ENCODE data around the gene AVEN. TPM values are rescaled to one million over a fixed set of nuclear protein-coding genes. Genes with fewer than 3 reads are reported as not detected.

The AVEN gene
- total and polyA plus RNA-seq, 2 donors (not counting 1 experiment from before 2014, with no cell fraction given): 16.0 to 19.2 TPM

DNA sequence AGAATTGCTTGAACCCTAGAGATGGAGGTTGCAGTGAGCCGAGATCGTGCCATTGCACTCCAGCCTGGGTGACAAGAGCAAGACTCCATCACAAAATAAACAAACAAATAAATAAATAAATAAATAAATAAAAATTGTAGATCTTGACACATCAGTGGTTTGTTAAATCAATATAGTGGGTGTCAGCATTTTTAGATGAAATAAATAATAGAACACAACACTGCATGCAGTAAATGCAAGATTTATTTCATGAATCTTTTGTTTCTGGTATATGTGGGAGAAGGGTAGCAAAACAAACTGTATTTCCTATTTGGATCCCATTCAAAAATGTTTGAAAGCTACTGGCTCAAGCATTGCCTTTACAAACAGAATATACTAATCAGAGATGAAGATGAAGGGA is 106.3 kb downstream of the AVEN start:
- no peak for DNase-seq (ENCODE audit: low read depth in 2 of 2)
- no peak for TF ChIP-seq EZH2 (IDR thresholded peaks at IDR 0.05; ENCODE audit: low read length, missing control alignments)
- TF ChIP-seq, protein P1, sequence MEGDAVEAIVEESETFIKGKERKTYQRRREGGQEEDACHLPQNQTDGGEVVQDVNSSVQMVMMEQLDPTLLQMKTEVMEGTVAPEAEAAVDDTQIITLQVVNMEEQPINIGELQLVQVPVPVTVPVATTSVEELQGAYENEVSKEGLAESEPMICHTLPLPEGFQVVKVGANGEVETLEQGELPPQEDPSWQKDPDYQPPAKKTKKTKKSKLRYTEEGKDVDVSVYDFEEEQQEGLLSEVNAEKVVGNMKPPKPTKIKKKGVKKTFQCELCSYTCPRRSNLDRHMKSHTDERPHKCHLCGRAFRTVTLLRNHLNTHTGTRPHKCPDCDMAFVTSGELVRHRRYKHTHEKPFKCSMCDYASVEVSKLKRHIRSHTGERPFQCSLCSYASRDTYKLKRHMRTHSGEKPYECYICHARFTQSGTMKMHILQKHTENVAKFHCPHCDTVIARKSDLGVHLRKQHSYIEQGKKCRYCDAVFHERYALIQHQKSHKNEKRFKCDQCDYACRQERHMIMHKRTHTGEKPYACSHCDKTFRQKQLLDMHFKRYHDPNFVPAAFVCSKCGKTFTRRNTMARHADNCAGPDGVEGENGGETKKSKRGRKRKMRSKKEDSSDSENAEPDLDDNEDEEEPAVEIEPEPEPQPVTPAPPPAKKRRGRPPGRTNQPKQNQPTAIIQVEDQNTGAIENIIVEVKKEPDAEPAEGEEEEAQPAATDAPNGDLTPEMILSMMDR (conservative IDR thresholded peaks at IDR 0.05 in 1 of 2, IDR thresholded peaks at IDR 0.05 in 1 of 2; ENCODE audit: low read depth in 1 of 2, low read length in 2 of 2): no peak
- H3K4me2 ChIP-seq (ENCODE audit: extremely low read depth, insufficient read depth, low read length): no peak overlapping the region
- H2AFZ ChIP-seq (ENCODE audit: low read length): no peak overlapping the region
- H3K4me1 ChIP-seq (ENCODE audit: control insufficient read depth, extremely low read depth, insufficient read depth, low read length): no peaks in the 10 kb centered on the region
- no peak overlapping the region for H3K27ac ChIP-seq (ENCODE audit: insufficient read depth, low read length)
- no peaks in the 10 kb centered on the region for H3K36me3 ChIP-seq (ENCODE audit: control insufficient read depth, insufficient read depth, low read length)
- H4K20me1 ChIP-seq (ENCODE audit: control insufficient read depth, extremely low read depth, insufficient read depth, low read length): no peaks in the 10 kb centered on the region
- no peaks in the 10 kb centered on the region for H3K79me2 ChIP-seq (ENCODE audit: control insufficient read depth, insufficient read depth, low read length)
- H3K9ac ChIP-seq (ENCODE audit: insufficient read depth, low read length): no peak overlapping the region
- H3K4me3 ChIP-seq (replicated peaks in 1 of 4; ENCODE audit: control extremely low read depth in 1 of 4, insufficient read depth in 1 of 4, low read depth in 3 of 4, low read length in 4 of 4): no peak overlapping the region
- no peaks in the 10 kb centered on the region for H3K27me3 ChIP-seq (ENCODE audit: control insufficient read depth, insufficient read depth, low read length)
- no peaks in the 10 kb centered on the region for H3K9me3 ChIP-seq (ENCODE audit: control insufficient read depth, insufficient read depth, low read depth, low read length)

DNA sequence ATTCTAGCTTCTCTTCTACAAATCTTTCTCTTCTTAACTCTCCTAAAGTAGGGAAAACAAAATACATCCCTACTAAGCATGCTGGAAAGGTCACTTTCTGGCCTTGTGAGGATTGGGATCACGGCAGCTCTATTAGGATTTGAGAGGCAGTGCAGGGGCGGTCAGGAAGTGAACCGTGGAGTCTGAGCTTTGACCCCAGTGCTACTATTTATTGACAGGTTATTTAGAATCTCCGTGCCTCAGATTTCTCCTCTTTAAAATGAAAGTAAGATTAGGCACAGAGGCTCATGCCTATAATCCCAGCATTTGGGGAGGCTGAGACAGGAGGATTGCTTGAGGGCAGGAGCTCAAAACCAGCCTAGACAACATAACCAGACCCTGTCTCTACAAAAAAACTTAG is 112.7 kb downstream of the AVEN start:
- no peaks in the 10 kb centered on the region for H3K4me1 ChIP-seq (ENCODE audit: control insufficient read depth, extremely low read depth, insufficient read depth, low read length)
- TF ChIP-seq, protein P1 (conservative IDR thresholded peaks at IDR 0.05 in 1 of 2, IDR thresholded peaks at IDR 0.05 in 1 of 2; ENCODE audit: low read depth in 1 of 2, low read length in 2 of 2): no peak
- no peak for TF ChIP-seq EZH2 (IDR thresholded peaks at IDR 0.05; ENCODE audit: low read length, missing control alignments)

DNA sequence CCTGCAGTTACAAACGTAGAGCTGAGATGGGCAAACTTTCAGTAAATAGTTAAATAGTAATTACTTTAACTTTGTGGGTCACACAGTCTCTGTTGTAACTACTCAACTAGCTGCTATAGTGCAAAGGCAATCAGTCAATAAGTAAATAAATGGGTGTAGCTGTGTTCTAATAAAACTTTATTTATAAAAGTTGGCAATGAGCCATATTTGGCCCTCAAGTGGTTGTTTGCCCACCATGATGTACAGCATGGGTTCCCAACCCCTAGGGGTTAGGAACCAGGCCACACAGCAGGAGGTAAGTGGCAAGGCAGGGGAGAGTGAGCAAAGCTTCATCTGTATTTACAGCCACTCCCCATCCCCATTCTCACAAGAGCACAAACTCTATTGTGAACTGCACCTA is 115.6 kb downstream of the AVEN start:
- Histone ChIP-seq H3K4me3 (replicated peaks in 1 of 4; ENCODE audit: control extremely low read depth in 1 of 4, insufficient read depth in 1 of 4, low read depth in 3 of 4, low read length in 4 of 4) (no peak overlapping the region), H3K27me3 (ENCODE audit: control insufficient read depth, insufficient read depth, low read length) (no peaks in the 10 kb centered on the region), H2AFZ (ENCODE audit: low read length) (no peak overlapping the region), H3K9me3 (ENCODE audit: control insufficient read depth, insufficient read depth, low read depth, low read length) (no peaks in the 10 kb centered on the region), H3K27ac (ENCODE audit: insufficient read depth, low read length) (no peak overlapping the region), H3K79me2 (ENCODE audit: control insufficient read depth, insufficient read depth, low read length) (no peaks in the 10 kb centered on the region), H4K20me1 (ENCODE audit: control insufficient read depth, extremely low read depth, insufficient read depth, low read length) (no peaks in the 10 kb centered on the region), H3K9ac (ENCODE audit: insufficient read depth, low read length) (no peak overlapping the region), H3K4me1 (ENCODE audit: control insufficient read depth, extremely low read depth, insufficient read depth, low read length) (no peaks in the 10 kb centered on the region), H3K4me2 (ENCODE audit: extremely low read depth, insufficient read depth, low read length) (no peak overlapping the region), H3K36me3 (ENCODE audit: control insufficient read depth, insufficient read depth, low read length) (no peaks in the 10 kb centered on the region)
- no peak for DNase-seq (ENCODE audit: low read depth in 2 of 2)
- no peak for TF ChIP-seq EZH2 (IDR thresholded peaks at IDR 0.05; ENCODE audit: low read length, missing control alignments)
- TF ChIP-seq, protein P1 (conservative IDR thresholded peaks at IDR 0.05 in 1 of 2, IDR thresholded peaks at IDR 0.05 in 1 of 2; ENCODE audit: low read depth in 1 of 2, low read length in 2 of 2): no peak

More for the DNA sequence above, 112.7 kb downstream of the AVEN start:
- Histone ChIP-seq H3K36me3 (ENCODE audit: control insufficient read depth, insufficient read depth, low read length) (no peaks in the 10 kb centered on the region), H2AFZ (ENCODE audit: low read length) (no peak overlapping the region), H3K27me3 (ENCODE audit: control insufficient read depth, insufficient read depth, low read length) (no peaks in the 10 kb centered on the region), H3K4me2 (ENCODE audit: extremely low read depth, insufficient read depth, low read length) (no peak overlapping the region), H3K79me2 (ENCODE audit: control insufficient read depth, insufficient read depth, low read length) (no peaks in the 10 kb centered on the region), H3K9me3 (ENCODE audit: control insufficient read depth, insufficient read depth, low read depth, low read length) (no peaks in the 10 kb centered on the region), H3K4me3 (replicated peaks in 1 of 4; ENCODE audit: control extremely low read depth in 1 of 4, insufficient read depth in 1 of 4, low read depth in 3 of 4, low read length in 4 of 4) (no peak overlapping the region), H3K27ac (ENCODE audit: insufficient read depth, low read length) (no peak overlapping the region), H3K9ac (ENCODE audit: insufficient read depth, low read length) (no peak overlapping the region), H4K20me1 (ENCODE audit: control insufficient read depth, extremely low read depth, insufficient read depth, low read length) (no peaks in the 10 kb centered on the region)
- DNase-seq (ENCODE audit: low read depth in 2 of 2): no peak
